Smooth muscle cell (in vitro differentiated cells): Measurements from ENCODE around the gene EEPD1. TPM values are rescaled to one million over a fixed set of nuclear protein-coding genes. Genes with fewer than 3 reads are reported as not detected.
"Not testable (repeated sequence)": the region's sequence is repeated elsewhere in the genome, so short reads cannot be mapped to it uniquely, and the experiment has no call there.

Experiments
- DNase-seq: peaks from one replicate; lab custom pipeline; 2025; ENCODE audit not compliant: unreplicated experiment; lab: John Stamatoyannopoulos, UW
- H2AFZ ChIP-seq: fragments of 200-600 bp; sonication (generic); 2 replicates; pipeline ENCODE4 v1.6.0; 2016; ENCODE audit warnings: antibody characterized with exemption, low read depth, mild to moderate bottlenecking
- H3F3A ChIP-seq: fragments of 200-600 bp; sonication (generic); 2 replicates; pipeline ENCODE4 v1.6.0; 2017; ENCODE audit warnings: antibody characterized with exemption, low read depth
- H3K27ac ChIP-seq: fragments of 200-600 bp; sonication (generic); 2 replicates; pipeline ENCODE4 v1.5.1; 2016; ENCODE audit warnings: low read depth, mild to moderate bottlenecking
- H3K27me3 ChIP-seq: fragments of 200-600 bp; sonication (generic); 2 replicates; pipeline ENCODE4 v1.6.1; 2016; ENCODE audit warnings: low read depth, mild to moderate bottlenecking
- H3K36me3 ChIP-seq: fragments of 200-600 bp; sonication (generic); 2 replicates; pipeline ENCODE4 v1.5.1; 2016; ENCODE audit warnings: low read depth
- H3K4me1 ChIP-seq: fragments of 200-600 bp; sonication (generic); 2 replicates; pipeline ENCODE4 v1.5.1; 2016; ENCODE audit warnings: low read depth
- H3K4me2 ChIP-seq: fragments of 200-600 bp; sonication (generic); 2 replicates; pipeline ENCODE4 v1.6.0; 2016; ENCODE audit warnings: mild to moderate bottlenecking
- H3K4me3 ChIP-seq: fragments of 200-600 bp; sonication (generic); 2 replicates; pipeline ENCODE4 v1.5.1; 2016; ENCODE audit warnings: mild to moderate bottlenecking
- H3K79me2 ChIP-seq: fragments of 200-600 bp; sonication (generic); 2 replicates; pipeline ENCODE4 v1.6.0; 2016; ENCODE audit warnings: low read depth, mild to moderate bottlenecking
- H3K9ac ChIP-seq: fragments of 200-600 bp; sonication (generic); 2 replicates; pipeline ENCODE4 v1.6.0; 2016; ENCODE audit warnings: low read depth
- H3K9me3 ChIP-seq: fragments of 200-600 bp; sonication (generic); replicated peaks from 2 replicates; pipeline ENCODE4 v1.5.1; 2016; ENCODE audit warnings: low read depth
- H4K20me1 ChIP-seq: fragments of 200-600 bp; sonication (generic); 2 replicates; pipeline ENCODE4 v1.6.0; 2016; ENCODE audit warnings: low read depth
- WGBS: methylation state at CpG from one replicate; pipeline ENCODE4 v1.1.7; 2016; ENCODE audit warnings: low lambda C conversion rate; 5-methylcytosine and 5-hydroxymethylcytosine counted together
- polyA plus RNA-seq: library from polyadenylated mRNA; unstranded; fragments of >200 nt; fragmentation: Nextera tagmentation; extraction: Ambion mirVana; gene quantifications from 2 replicates; pipeline ENCODE4 v1.2.1, GENCODE V29; 2016
- total RNA-seq: library from RNA; depleted of rRNA; stranded (reverse); fragments of >200 nt; gene quantifications from 2 replicates; pipeline ENCODE4 v1.2.3, GENCODE V29; 2014
- TF ChIP-seq, protein P1 (sequence below): fragments of 200-600 bp; sonication (generic); IDR thresholded peaks from 2 replicates; pipeline ENCODE4 v1.5.1; 2017; ENCODE audit warnings: borderline replicate concordance, mild to moderate bottlenecking, antibody characterized with exemption; ENCODE audit not compliant: insufficient read depth, poor library complexity, severe bottlenecking

Gene EEPD1
- total and polyA plus RNA-seq, 2 experiments from 2014 or later: 1.5 TPM

GRCh38 chr7:36316319-36316718, 163.3 kb downstream of the EEPD1 start:
- Histone ChIP-seq H3K27me3 (peaks cover 9% of the 10 kb centered on the region), H3K79me2 (no peaks in the 10 kb centered on the region), H3K4me1 (no peaks in the 10 kb centered on the region), H3K36me3 (no peaks in the 10 kb centered on the region), H3K27ac (no peak overlapping the region), H3F3A (no peaks in the 10 kb centered on the region), H4K20me1 (no peaks in the 10 kb centered on the region), H3K4me2 (no peak overlapping the region), H2AFZ (no peak overlapping the region), H3K9me3 (no peaks in the 10 kb centered on the region), H3K4me3 (no peak overlapping the region), H3K9ac (no peak overlapping the region)
- TF ChIP-seq, protein P1, sequence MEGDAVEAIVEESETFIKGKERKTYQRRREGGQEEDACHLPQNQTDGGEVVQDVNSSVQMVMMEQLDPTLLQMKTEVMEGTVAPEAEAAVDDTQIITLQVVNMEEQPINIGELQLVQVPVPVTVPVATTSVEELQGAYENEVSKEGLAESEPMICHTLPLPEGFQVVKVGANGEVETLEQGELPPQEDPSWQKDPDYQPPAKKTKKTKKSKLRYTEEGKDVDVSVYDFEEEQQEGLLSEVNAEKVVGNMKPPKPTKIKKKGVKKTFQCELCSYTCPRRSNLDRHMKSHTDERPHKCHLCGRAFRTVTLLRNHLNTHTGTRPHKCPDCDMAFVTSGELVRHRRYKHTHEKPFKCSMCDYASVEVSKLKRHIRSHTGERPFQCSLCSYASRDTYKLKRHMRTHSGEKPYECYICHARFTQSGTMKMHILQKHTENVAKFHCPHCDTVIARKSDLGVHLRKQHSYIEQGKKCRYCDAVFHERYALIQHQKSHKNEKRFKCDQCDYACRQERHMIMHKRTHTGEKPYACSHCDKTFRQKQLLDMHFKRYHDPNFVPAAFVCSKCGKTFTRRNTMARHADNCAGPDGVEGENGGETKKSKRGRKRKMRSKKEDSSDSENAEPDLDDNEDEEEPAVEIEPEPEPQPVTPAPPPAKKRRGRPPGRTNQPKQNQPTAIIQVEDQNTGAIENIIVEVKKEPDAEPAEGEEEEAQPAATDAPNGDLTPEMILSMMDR: no peak
- 98% methylated on average over 7 of the region's 7 CpGs for WGBS
- no peak for DNase-seq

- H4K20me1 ChIP-seq: no peaks in the 10 kb centered on the region
- no peak for DNase-seq
These were observed 164.2 kb downstream of the EEPD1 start for GRCh38 chr7:36317276-36317675.

DNA sequence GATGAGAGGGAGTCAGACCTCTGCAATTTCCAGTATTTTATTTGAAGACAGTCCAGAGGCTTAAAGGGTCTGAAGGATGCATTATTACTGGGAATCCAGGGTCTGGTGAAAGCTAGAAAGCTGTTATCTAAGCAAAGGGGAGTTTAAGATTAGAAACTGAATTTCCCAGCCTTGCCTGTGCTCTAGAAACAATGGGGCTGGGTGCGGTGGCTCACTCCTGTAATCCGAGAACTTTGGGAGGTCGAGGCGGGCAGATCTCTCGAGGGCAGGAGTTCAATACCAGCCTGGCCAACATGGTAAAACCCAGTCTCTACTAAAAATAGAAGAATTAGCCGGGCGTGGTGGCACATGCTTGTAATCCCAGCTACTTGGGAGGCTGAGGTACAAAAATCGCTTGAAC, 165.1 kb downstream of the EEPD1 start:
- Histone ChIP-seq H3K4me3 (no peak overlapping the region), H3K79me2 (no peaks in the 10 kb centered on the region), H3F3A (no peaks in the 10 kb centered on the region), H4K20me1 (no peaks in the 10 kb centered on the region), H3K36me3 (no peaks in the 10 kb centered on the region), H3K4me1 (no peaks in the 10 kb centered on the region), H3K9ac (no peak overlapping the region), H3K9me3 (no peaks in the 10 kb centered on the region), H2AFZ (no peak overlapping the region), H3K4me2 (no peak overlapping the region), H3K27ac (no peak overlapping the region), H3K27me3 (peaks cover 9% of the 10 kb centered on the region)
- TF ChIP-seq, protein P1: no peak
- no peak for DNase-seq
- 79% methylated on average over 8 of the region's 8 CpGs for WGBS

More at GRCh38 chr7:36317276-36317675, 164.2 kb downstream of the EEPD1 start:
- no peak overlapping the region for H3K4me3 ChIP-seq
- TF ChIP-seq, protein P1: no peak
- WGBS: 100% methylated on average over 1 of the region's 1 CpG
- peaks cover 9% of the 10 kb centered on the region for H3K27me3 ChIP-seq
- H2AFZ ChIP-seq: no peak overlapping the region
- no peaks in the 10 kb centered on the region for H3F3A ChIP-seq
- no peaks in the 10 kb centered on the region for H3K9me3 ChIP-seq
- H3K4me2 ChIP-seq: no peak overlapping the region
- no peaks in the 10 kb centered on the region for H3K4me1 ChIP-seq
- H3K36me3 ChIP-seq: no peaks in the 10 kb centered on the region
- no peak overlapping the region for H3K27ac ChIP-seq
- no peaks in the 10 kb centered on the region for H3K79me2 ChIP-seq
- H3K9ac ChIP-seq: no peak overlapping the region

- not testable (repeated sequence) for DNase-seq, H3K4me1 ChIP-seq, H3F3A ChIP-seq, H2AFZ ChIP-seq, H3K9me3 ChIP-seq, H3K36me3 ChIP-seq, H3K4me3 ChIP-seq, H4K20me1 ChIP-seq, H3K79me2 ChIP-seq, H3K9ac ChIP-seq, H3K4me2 ChIP-seq, H3K27me3 ChIP-seq, H3K27ac ChIP-seq
- WGBS: 93% methylated on average over 3 of the region's 3 CpGs
These were observed 168.2 kb downstream of the EEPD1 start for GRCh38 chr7:36321284-36321683.
